RWPE2 (cell line): ENCODE measurements around the gene PPP1R12C.

ENCODE experiments used
- ATAC-seq: fragments of 200-7000 bp; cut with Tn5 transposase; 3 replicates; pipeline ENCODE4 v1.9.1; 2021; ENCODE audit warnings: low read depth
- DNase-seq: peaks from one replicate; pipeline ENCODE4 v3.0.0-alpha.2; 2020; ENCODE audit warnings: low spot score
- H3K27ac ChIP-seq: fragments of 450-650 bp; 2 replicates; pipeline ENCODE4 v1.5.1; 2017; ENCODE audit warnings: mild to moderate bottlenecking; ENCODE audit not compliant: poor library complexity, severe bottlenecking
- H3K27me3 ChIP-seq: fragments of 250-450 bp; sonication (Bioruptor Pico); 2 replicates; pipeline ENCODE4 v1.5.1; 2021; ENCODE audit warnings: mild to moderate bottlenecking, moderate library complexity; ENCODE audit not compliant: insufficient read depth, poor library complexity, severe bottlenecking
- H3K36me3 ChIP-seq: fragments of 250-450 bp; sonication (Bioruptor Pico); 2 replicates; pipeline ENCODE4 v1.5.1; 2020; ENCODE audit warnings: low read depth, mild to moderate bottlenecking, moderate library complexity
- H3K4me1 ChIP-seq: fragments of 250-450 bp; sonication (Bioruptor Pico); 2 replicates; pipeline ENCODE4 v1.5.1; 2021; ENCODE audit warnings: mild to moderate bottlenecking, moderate library complexity; ENCODE audit not compliant: insufficient read depth, poor library complexity, severe bottlenecking
- H3K4me3 ChIP-seq: fragments of 250-450 bp; sonication (Bioruptor Pico); 2 replicates; pipeline ENCODE4 v1.5.1; 2021; ENCODE audit warnings: mild to moderate bottlenecking, moderate library complexity; ENCODE audit not compliant: severe bottlenecking
- H3K9me3 ChIP-seq: fragments of 250-450 bp; sonication (Bioruptor Pico); 2 replicates; pipeline ENCODE4 v1.5.1; 2021; ENCODE audit warnings: mild to moderate bottlenecking, moderate library complexity; ENCODE audit not compliant: severe bottlenecking
- TF ChIP-seq, protein P1 (sequence below): fragments of 450-650 bp; IDR thresholded peaks from one replicate; pipeline ENCODE4 v1.5.1; 2017; ENCODE audit warnings: mild to moderate bottlenecking, moderate library complexity; ENCODE audit not compliant: poor library complexity, severe bottlenecking

The PPP1R12C gene

DNA sequence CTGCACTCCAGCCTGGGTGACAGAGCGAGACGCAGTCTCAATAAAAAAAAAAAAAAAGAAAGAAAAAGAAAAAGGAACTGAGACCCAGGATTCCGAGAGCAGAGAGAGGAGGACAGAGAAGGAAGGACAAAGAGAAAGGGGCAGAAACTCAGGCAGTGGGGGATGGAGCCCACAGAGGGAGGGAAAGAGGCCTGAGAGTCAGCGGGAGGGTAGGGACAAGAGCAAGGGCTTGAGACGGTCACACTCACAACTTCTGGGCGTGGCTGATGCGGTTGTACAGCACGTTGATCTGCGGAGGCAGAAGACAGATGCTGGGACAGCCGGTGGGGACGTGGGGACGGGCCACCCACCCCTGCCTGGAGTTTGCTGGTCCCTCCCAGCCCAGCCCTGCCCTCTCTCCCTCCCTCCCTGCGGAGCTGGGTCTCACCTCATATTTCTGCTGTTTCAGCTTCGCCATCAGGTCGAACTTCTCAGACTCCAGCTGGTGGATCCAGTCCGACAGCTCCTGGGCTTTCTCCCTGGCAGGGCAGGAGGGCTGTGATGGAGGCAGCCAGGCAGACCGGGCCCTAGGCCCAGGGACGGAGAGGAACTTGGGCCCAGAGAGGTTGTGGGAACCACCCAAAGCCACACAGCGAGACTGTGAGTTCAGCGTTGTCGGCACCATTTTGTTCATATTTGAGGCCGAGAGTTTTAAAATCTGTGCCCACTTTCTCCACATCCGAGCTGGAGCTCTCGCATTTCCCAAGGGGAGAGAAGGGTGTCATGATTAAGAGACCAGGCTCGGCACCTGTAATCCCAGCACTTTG, 16.4 kb upstream of the PPP1R12C start:
- H3K4me1 ChIP-seq = no peaks in the 10 kb centered on the region
- DNase-seq (no peak), ATAC-seq (no peak)
- TF ChIP-seq, protein P1, sequence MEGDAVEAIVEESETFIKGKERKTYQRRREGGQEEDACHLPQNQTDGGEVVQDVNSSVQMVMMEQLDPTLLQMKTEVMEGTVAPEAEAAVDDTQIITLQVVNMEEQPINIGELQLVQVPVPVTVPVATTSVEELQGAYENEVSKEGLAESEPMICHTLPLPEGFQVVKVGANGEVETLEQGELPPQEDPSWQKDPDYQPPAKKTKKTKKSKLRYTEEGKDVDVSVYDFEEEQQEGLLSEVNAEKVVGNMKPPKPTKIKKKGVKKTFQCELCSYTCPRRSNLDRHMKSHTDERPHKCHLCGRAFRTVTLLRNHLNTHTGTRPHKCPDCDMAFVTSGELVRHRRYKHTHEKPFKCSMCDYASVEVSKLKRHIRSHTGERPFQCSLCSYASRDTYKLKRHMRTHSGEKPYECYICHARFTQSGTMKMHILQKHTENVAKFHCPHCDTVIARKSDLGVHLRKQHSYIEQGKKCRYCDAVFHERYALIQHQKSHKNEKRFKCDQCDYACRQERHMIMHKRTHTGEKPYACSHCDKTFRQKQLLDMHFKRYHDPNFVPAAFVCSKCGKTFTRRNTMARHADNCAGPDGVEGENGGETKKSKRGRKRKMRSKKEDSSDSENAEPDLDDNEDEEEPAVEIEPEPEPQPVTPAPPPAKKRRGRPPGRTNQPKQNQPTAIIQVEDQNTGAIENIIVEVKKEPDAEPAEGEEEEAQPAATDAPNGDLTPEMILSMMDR = no peak
- no peaks in the 10 kb centered on the region for H3K9me3 ChIP-seq
- no peak overlapping the region for H3K27ac ChIP-seq
- no peaks in the 10 kb centered on the region for H3K27me3 ChIP-seq
- H3K36me3 ChIP-seq = peaks cover 18% of the 10 kb centered on the region
- no peak overlapping the region for H3K4me3 ChIP-seq

DNA sequence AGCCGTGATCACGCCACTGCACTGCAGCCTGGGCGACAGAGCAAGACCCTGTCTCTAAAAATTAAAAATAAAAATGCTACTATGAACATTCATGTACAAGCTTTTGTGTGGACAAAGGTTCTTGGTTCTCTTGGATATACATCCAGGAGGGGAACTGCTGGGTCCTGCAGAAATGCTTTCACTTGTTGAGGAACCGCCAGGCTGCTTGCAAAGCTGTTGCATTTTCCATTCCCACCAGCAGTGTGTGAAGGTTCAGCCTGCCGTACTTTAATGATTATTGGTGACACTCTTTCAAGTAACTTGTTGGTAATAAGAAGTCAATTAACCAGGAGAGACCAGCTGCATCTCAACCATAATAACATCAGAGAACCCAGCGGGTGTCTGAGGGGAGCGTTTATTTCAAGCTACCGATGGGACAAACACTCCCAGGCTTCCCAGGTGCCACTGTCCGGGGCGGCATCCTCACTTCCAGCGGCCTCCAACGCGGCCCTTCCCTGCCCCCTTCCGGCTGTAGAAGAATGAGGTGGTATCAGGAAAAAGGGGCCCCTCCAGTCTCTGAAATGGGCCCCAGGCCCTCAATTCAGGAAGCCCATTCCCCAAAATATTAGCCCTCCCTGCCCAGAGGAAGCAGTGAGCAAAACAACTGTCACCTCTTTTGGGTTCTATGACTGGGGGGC, 15.2 kb upstream of the PPP1R12C start:
- TF ChIP-seq, protein P1 = no peak
- H3K27ac ChIP-seq = no peak overlapping the region
- ATAC-seq (no peak; the same call in 2 of the 3 replicates), DNase-seq (no peak)
- no peaks in the 10 kb centered on the region for H3K27me3 ChIP-seq
- peaks cover 14% of the 10 kb centered on the region for H3K36me3 ChIP-seq
- H3K9me3 ChIP-seq = no peaks in the 10 kb centered on the region
- H3K4me1 ChIP-seq = no peaks in the 10 kb centered on the region
- H3K4me3 ChIP-seq = no peak overlapping the region

DNA sequence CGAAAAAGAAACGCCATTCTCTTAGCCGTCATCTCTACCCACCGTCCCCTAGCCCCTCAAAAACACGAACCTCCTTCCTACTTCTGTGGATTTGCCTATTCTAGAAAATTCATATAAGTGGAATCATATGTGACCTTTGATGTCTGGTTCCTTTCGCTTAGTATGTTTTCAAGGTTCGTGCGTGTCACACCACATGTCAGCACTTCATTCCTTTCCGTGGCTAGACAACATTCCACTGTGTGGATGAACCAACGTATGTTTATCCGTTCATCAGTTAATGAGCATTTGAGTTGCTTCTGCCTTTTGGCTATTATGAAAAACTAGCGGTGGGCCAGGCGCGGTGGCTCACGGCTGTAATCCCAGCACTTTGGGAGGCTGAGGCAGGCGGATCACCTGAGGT, 14.0 kb upstream of the PPP1R12C start:
- peaks cover 10% of the 10 kb centered on the region for H3K36me3 ChIP-seq
- H3K27ac ChIP-seq = no peak overlapping the region
- no peak for ATAC-seq
- no peak overlapping the region for H3K4me3 ChIP-seq
- no peaks in the 10 kb centered on the region for H3K27me3 ChIP-seq
- no peaks in the 10 kb centered on the region for H3K9me3 ChIP-seq
- DNase-seq = no peak
- TF ChIP-seq, protein P1 = no peak
- H3K4me1 ChIP-seq = no peaks in the 10 kb centered on the region

DNA sequence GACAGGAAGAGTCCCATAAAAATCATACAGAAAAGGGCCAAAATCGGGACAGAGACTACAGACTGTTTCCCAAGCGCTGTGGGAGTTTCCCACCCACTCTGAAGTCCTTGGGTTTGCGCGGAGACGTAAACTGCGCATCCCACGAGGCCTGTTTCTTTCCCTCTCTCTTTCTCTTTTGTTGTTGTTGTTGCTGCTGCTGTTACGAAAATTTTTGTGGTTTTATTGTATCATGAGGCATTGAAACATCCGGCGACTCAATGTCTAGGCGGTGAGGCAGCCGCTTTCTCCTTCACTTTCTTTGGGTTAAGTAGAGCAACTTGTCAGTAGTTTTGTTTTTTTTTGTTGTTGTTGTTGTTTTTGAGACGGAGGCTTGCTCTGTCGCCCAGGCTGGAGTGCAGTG, 1.6 kb upstream of the PPP1R12C start:
- H3K36me3 ChIP-seq = no peaks in the 10 kb centered on the region
- H3K27ac ChIP-seq = no peak overlapping the region
- H3K4me3 ChIP-seq = no peak overlapping the region
- ATAC-seq (no peak), DNase-seq (no peak)
- TF ChIP-seq, protein P1 = no peak
- no peaks in the 10 kb centered on the region for H3K27me3 ChIP-seq
- no peaks in the 10 kb centered on the region for H3K9me3 ChIP-seq
- H3K4me1 ChIP-seq = peaks cover 10% of the 10 kb centered on the region
